Hematopoietic multipotent progenitor cell treated with erythropoietin and hydrocortisone succinate and interleukin-3 and kit ligand, for 6 days (in vitro differentiated cells): Measurements from ENCODE around the gene SRSF4.
"Not testable (repeated sequence)": the region's sequence is repeated elsewhere in the genome, so short reads cannot be mapped to it uniquely, and the experiment has no call there.

ENCODE experiments used
- DNase-seq: peaks from one replicate; pipeline ENCODE4 v3.0.0-alpha.2; 2015

The SRSF4 gene

DNA sequence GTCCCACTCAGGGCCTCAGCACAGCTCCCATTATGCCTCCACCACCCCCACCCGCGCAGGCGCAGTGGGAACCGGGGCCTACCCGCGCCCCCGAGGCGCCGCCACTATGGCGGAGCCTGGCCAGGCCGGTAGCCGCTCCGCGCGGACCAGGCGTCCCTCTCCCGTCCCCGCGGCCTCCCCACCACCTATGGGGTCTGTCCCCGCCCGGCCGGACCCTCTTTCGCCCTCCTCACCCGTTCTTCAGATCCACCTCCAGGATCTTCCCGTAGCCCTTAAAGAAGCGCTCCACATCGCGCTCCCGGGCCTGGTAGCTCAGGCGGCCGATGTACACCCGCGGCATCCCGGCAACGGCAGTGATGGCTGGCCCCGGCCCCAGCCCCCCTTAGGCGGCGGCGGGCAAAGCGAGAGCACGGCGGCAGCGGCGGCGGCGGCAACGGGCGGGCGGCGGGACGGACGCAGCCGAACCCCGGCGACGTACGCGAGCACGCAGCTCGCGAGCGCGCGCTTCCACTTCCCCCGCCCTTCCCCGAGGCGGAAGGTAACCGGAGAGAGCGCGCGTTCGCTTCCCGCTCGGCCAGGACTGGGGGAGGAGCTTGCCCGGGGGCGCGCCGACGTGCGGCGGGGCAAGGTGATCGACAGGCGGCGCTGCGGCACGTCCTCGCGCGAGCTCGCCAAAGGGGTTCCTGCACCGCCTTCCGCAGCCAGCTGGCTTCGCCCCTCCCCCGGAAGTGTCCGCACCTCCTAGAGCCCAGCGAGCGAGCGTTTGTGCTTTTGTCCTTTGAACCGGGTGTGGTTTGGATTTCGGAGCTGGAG, at the start of gene SRSF4:
Gene SRSF4 (minus strand): TSS at position 488 of the 813 bp plus-strand sequence. CDS start 148 bp downstream, at position 340.
- DNase-seq, result peak; percentile 98

DNA sequence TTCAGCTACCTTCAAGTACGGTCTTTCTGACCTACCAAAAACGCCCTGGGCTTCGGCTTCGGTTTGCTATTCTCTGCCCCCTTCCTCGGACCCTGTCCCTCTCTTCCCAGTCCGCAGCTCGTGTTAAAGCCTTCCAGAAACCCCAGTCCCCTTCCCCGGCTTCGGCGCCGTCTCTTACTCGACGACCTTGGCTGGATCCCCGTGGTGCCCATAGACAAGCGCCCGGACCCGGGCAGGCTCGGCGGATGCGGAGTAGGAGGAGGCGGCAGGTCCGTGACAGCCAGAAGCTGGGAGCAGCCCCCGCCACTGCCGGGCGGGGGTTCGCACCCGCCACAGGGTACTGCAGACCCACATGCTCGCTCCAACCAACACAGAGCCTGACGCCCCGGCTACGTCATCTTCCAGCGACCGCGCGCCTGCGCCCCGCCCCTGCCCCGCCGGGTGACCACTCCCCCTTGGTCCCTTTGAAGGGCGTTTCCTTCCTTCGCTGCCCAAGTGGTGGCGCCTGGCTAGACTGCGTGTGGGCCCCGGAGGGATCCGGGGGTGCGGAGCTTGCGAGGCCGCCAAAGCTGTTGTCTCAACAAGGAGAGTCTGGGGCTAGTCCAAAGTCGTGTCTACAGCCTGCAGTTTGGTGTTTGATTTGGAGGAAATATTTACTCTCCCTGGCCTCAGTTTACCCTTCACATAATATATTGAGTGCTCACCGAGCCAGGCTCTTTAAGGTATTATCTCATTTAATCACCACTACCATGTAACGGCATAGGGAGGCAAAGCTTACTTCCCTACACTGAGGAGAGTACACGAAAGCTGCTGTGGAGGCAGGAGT, 49.1 kb upstream of the SRSF4 start, which contains the start of gene MECR:
Gene MECR (minus strand): TSS at position 382 of the 826 bp plus-strand sequence. CDS start 28 bp downstream, at position 354.
- DNase-seq, result peak; percentile 95

DNA sequence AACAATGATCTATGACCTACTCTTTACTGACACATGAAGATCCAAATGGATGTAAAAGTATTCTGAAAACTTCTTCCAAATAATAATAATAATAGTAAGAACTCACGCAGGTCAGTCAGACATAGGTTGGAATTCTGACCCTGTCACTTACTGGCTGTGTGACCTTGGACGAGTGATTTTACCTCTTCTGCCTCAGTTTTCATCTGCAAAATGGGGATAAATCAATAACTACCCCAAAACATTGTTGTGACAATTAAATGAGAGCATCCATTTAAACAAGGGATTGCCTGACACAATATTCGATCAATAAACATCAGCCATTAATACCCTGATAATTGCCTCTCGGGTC, 48.5 kb upstream of the SRSF4 start:
- no peak for DNase-seq

DNA sequence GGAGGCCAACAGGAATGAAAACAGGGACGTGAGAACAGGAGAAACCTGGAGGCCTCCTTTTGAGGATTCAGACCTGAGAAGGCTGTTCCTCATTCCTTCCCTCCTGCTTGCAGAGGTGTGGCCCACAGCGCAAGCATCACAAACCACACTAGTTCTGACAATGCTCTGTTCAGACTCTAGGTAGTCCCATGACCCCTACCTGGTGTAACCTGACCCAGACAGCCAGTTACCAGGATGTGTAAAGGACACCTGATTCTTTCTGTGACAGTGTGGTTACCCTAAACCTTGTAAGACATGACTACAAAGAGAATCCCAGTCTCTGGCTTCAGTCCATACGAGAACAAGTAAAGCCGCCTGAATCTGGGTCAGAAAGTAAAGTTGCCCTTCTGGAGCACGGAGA, 45.8 kb upstream of the SRSF4 start:
- no peak for DNase-seq

DNA sequence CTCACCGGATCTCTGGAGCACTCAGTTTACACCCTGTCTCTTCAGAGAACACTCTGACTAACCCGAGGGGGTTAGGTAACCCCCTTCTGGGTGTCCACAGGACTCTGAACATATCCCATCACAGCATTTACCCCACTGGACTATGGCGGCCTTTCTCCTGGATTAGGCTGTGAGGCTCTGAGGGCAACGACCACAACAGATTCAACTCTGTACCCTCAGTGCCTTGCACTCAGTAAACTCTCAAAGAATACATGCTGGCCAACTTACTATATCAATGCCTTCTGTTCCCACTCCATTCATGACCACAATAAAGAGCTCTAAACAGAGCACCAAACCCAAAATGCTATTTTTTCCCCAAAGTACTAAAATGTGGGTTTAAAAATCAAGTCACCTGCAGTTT, 43.7 kb upstream of the SRSF4 start:
- DNase-seq, result no peak

DNA sequence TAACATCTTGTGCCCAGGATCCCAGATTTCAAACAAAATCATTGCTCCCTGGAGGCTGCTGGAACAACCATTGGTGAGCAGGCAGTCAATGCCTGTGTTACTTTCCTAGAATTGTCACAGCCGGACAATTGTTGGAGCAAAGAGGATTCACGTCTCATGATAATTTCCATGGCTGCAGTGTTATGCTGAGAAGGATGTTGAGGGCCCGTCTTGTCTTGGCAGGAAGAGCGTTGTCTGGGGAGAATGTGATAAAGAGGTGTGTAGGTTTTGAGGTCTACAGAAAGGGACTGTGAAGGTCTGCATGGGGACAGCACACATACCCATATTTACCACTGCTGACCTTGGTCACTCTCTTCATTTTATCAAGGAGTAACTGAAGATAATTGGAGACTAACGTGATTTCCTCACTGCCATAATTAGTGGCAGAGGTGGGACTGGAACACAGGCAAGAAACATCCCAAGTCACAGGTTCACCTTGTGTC, 42.7 kb upstream of the SRSF4 start:
- DNase-seq, result peak; percentile 63

DNA sequence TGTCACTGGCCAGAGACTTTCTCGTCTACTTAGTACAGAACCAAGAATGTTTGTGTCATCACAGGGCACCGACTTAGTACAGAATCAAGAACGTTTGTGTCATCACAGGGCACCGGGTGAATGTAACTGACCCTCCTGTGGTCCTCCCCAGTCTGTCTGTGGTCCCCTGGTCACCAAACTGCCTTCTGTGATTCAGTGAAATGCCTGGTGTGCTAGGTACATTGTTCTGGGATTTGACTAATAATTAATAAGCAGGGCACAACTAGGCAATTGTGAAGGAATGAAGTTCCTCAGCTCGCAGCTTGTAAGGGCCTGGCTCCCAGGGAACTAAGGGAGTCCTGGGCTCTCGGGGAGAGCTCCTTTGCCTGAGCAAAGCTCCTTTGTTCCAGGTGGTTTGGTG, 41.8 kb upstream of the SRSF4 start:
- DNase-seq, result no peak

DNA sequence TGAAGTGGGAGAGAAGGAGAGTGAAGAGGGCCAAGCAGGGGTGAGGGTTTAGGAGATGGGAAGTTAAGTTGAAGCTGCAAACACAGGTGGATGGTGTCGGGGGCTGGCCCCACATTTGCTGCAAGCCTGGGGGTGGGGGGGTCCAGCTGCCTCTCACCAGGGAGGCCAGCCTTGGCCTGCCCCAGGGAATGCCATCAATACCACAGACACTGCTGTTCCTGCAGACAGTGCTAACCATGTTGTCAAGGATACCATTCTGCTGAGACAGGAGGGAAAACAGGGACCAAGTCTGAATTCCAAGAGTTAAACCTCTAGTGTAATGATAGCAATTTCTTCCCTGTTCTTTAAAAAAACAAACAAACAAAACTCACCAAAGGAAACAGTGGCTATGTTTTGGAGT, 41.0 kb upstream of the SRSF4 start:
- DNase-seq, result no peak

DNA sequence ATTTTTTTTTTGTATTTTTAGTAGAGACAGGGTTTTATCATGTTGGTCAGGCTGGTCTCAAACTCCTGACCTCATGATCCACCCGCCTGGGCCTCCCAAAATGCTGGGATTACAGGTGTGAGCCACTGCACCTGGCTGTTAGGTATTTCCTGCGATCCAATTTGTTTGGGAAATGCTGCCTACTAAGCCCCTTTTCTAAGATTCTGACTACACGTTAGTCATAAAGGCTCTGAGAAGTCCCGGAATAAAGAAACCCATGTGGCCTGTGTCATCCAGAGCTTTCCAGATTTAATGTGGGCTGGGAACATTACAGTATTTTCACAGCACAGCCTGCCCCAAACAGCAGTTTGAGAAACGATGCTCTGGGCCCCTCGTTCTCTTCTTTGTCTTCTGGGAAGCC, 40.6 kb upstream of the SRSF4 start:
- DNase-seq, result not testable (repeated sequence)

DNA sequence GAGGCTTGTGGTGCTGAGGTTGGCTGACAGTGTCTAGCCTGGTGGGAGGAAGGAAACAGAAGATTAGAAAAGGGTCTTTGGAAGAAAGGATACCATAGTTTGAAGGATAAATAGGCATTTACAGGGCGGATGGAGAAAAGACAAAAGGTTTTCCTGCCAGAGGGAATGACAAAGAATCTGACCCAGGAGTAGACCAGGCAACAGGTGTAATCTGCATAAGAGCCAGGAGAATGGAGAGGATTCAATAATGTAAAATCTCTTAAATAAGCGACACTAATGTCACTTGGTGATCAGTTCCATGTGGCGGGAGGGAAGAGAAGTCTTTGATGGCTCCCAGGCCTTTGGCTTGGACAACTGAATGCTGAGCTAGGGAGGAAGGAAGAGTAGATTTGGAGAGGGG, 39.6 kb upstream of the SRSF4 start:
- no peak for DNase-seq

DNA sequence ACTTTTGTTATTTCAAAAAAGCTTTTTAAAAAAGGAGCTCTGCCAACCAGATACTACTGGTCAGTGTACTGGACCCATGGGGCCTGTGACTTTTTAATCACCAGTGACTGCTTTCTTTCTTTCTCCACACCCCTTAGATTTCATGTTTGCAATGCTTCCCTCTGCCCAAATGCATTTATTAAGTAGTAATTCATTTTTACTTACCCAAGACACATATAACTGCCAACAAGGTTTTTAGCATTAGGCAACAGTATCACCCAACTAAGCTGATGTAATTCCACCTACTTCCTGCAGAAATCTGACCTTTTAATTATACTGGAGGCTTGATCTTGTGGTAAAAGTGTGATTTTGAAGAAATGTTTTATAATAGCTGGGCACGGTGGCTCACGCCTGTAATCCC, 36.5 kb upstream of the SRSF4 start:
- no peak for DNase-seq

DNA sequence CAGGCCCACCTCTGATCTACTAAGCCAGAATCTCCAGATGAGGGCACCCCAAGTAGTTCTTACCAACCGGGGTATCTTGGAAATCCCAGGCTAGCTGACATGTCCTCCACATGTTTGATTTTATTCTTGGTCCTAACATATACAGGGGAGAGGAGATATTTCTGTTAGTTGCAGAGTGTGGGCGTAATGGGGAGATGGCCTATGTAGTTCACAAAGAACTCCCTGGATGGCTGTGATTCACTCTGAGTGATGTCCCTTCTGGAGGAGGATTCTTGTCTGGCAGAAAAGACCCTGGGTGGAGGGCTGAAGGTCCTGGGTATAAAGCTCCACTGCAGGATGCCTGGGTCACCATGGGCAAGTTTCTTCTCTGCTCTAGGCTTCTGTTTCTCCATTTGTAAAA, 35.9 kb upstream of the SRSF4 start:
- no peak for DNase-seq

DNA sequence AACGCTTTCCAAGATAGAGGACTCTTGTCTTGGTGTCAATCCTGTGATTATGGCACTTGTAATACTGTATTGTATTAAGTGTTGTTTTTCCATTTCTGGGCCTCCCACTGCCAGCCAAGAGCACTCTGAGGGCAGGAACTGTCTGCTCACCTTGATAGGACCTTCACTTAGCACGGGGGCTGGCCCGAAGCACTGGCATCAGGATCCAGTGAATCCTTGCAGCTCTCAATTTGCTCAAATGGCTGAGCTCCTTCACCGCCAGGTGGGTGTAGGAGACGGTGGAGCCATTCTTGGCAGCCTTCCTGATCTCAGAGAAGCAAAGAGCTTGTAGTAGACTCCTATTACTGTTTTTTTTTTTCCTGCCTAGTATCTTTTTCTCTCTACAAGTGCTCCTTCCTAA, 31.4 kb upstream of the SRSF4 start:
- no peak for DNase-seq

DNA sequence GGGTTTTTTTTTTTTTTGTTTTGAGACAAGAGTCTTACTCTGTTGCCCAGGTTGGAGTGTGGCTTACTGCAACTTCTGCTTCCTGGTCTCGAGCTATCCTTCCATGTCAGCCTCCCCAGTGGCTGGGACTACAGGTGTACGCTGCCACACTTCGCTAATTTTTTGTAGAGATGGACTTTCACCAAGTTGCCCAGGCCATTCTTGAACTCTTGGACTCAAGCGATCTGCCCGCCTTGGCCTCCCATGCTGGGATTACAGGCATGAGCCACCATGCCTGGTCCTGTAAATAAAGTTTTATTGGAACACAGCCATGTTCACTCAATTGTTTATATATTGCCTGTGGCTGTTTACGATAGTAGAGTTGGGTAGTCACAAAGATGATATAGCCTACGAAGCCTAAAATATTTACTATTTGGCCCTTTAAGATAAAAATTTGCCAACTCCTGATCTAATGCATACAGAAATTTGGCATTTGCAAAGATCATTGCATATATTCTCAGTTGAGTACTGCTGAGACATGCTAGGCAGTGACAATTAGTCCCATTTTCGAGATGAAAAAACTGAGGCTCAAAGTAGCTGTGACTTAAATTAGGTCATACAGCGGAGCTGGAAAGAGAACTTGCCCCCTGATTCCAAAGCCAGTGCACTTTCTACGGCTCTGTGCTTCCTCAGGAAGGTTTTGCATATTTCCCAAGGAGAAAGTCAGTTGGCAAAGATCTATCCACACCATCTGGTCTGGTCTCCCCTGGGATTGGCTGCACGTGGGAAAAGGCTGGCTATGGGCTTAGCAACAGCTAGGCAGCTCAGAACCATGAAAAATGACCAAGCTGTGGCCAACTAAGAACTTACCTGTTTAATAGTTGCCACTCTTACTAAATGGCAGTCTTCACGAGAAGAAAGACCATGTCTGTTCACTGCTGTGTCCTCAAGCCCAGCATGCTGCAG, 29.7 kb upstream of the SRSF4 start:
- DNase-seq, result no peak

DNA sequence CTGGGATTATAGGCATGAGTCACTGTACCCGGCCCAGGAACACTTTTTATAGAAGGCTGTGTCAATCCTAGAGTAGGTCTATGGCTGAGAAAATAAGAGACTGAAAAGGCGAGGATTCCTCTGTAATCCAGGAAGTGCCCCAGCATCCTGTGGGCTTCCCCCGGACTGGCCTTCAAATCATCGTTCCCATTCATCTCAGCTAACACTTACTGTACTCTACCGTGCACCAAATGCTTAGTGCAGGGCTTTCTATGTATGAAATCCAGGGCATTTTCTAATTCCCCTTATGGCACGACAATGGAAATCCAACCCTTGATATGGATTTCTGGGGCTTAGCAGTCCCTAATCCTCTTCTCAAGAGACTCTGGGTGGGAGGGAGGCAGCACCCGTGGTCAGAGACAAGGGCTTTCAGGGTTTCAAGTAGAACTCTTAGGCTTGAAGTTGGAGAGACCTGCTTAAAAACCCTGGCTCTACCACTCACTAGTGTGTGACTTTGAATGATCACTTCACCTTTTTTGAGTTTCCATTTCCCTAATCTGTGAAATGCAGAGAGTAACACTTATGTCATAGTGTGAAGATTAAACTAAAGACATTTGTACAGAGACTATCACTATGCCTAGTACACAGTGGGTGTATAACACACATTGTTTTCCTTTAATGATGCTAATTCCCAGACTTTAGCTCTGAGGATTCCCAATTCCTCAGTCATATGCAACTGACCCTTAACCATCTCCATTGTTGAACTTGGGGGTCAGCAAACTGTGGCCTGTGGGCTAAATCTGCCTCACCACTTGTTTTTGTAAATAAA, 28.8 kb upstream of the SRSF4 start:
- no peak for DNase-seq

DNA sequence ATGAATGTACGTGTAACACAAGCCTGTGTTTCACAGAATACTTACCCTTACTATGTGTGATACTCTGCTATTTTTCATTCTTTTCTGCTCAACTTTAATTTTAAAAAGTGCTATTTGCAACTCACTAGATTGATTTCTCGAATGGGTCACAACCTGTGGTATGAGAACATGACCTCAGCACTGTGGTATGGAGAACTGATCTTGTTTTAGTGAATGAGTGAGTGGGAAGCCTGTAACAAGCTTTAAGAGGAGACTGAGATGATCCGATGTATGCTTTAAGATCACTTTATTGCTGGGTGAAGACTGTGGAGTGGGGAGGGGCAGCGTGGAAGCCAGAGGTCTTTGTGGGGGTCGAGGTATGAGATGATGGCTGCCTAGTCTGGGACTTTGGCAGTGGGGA, 27.5 kb upstream of the SRSF4 start:
- no peak for DNase-seq

DNA sequence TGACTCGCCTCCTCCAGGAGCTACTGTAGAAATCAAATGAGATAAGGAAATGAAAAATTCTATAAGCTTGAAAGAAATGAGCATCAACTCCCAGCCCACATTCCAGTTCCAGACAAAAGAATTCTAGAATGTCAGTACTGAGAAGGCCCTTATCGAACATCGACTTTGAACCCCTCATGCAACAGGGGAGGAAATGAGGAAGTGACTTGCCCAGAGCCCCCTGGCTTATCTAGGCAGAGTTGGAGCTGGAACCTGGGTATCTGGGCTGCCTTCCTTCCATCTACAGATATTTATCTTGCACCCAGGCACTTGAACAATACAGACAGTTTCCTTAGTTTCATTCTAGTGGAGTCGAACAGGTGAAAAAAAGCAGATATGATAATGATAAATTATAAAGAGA, 26.7 kb upstream of the SRSF4 start:
- DNase-seq, result peak; percentile 47

DNA sequence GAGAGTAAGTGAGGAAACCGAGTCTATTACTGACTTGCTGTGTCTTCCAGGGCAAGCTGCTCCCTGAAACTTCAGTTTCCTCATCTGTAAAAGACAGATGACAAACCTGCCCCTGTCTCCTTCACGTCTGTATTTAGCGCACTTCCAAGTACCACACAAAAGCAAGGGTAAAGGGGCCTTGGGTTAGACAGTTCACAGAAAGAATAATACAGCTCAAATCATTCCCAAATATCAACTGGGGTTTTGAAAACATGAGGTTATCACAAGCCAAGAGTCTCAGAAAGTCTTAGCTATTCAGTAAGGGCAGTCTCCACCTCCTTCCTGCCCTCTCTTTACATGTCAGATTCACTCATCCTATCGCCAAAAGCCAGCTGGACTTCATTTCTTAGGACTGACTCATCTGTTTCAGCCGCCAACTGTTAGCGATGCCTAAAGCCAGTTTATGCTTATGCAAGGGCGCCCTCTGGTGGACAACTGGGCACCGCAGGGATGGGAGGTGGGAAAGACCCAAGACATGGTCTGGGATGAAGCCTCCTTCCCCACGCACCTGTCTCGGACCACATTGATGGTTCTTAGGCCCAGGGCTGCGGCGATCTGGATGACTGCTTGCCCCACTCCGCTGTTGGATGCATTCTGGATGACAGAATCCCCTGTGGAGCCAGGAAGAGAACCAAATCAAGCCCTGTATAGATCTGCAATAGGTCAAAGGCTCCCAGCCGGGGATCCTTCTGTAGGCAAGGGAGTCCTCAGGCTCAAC, 21.1 kb upstream of the SRSF4 start:
- DNase-seq, result peak; percentile 99

DNA sequence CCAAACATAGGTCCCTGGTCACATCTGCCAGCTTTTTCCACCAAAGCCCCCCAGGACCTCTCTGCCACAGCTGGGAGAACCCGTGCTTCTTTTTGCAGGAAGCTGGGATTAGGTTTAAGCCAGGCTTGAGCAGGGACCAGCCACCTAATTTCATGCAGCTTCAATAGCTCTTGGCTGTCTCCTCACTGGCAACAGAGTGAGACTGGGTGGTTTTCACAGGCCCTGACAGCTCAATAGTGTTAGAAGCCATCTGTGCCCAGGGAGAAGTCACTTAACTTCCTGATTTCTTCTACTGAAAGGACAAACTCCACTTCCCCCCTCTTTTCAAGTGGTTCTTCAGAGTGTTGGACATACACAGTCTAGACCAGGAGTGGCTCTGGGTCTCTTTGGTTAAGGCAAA, 20.4 kb upstream of the SRSF4 start:
- peak; percentile 54 for DNase-seq

DNA sequence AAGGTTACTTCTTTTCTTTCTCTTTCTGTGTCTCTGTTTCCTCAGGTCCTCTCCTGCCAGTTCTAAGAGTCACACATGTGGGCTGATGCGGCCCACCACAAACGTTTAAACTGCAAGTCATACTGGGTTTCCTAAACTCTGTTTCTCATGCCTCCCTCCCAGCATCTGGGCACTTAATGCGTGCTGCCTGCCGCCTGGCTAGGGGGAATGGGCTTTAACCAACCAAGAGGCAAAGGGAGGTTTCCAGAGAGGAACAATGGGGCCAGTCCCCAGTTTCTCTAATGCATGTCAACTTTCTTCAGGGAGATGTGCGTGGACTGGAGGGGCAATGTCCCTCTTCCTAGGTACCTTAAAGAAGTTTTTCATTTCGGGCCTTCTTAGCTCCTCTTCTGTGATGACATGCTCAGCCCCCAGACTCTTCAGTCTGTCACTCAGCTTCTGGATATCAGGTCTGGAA, 19.9 kb upstream of the SRSF4 start:
- peak; percentile 57 for DNase-seq
